Liver (tissue), 9 donors: Measurements from ENCODE around the gene ARID5B. TPM values are rescaled to one million over a fixed set of nuclear protein-coding genes. Genes with fewer than 3 reads are reported as not detected.

Experiments
- DNase-seq: peaks from one replicate; pipeline ENCODE4 v3.0.0-alpha.2; 2017; ENCODE audit warnings: low spot score
- H3K27ac ChIP-seq, 2 donors: one replicate each; pipeline ENCODE4 v1.7.0; 2013; ENCODE audit warnings: inconsistent platforms in 2 of 2, low read length in 2 of 2, control low read depth in 1 of 2, low read depth in 1 of 2, mild to moderate bottlenecking in 1 of 2
- H3K27me3 ChIP-seq, 4 donors: one replicate each; pipeline versions ENCODE4 v1.6.1 to v1.7.0; 2013; ENCODE audit warnings: low read length in 3 of 4, inconsistent platforms in 1 of 4, mild to moderate bottlenecking in 1 of 4, moderate library complexity in 1 of 4; ENCODE audit not compliant: control insufficient read depth in 4 of 4, insufficient read depth in 4 of 4
- H3K36me3 ChIP-seq, 4 donors: one replicate each; pipeline versions ENCODE4 v1.6.1 to v1.7.0; 2013; ENCODE audit warnings: low read length in 3 of 4, mild to moderate bottlenecking in 3 of 4, low read depth in 1 of 4, moderate library complexity in 1 of 4; ENCODE audit not compliant: control insufficient read depth in 4 of 4, insufficient read depth in 3 of 4
- H3K4me1 ChIP-seq, 4 donors: one replicate each; pipeline versions ENCODE4 v1.6.1 to v1.7.0; 2013; ENCODE audit warnings: low read length in 3 of 4, mild to moderate bottlenecking in 3 of 4, moderate library complexity in 1 of 4; ENCODE audit not compliant: control insufficient read depth in 4 of 4, insufficient read depth in 4 of 4
- H3K4me3 ChIP-seq, 3 donors: one replicate each; pipeline versions ENCODE4 v1.6.1 to v1.7.0; 2013; ENCODE audit warnings: low read length in 3 of 3, control low read depth in 1 of 3, low read depth in 1 of 3, mild to moderate bottlenecking in 1 of 3
- H3K9ac ChIP-seq, 2 donors: one replicate each; pipeline ENCODE4 v1.7.0; 2013; ENCODE audit warnings: low read length in 2 of 2, mild to moderate bottlenecking in 2 of 2, moderate library complexity in 2 of 2, control low read depth in 1 of 2, low read depth in 1 of 2
- H3K9me3 ChIP-seq, 4 donors: one replicate each; pipeline versions ENCODE4 v1.6.1 to v1.7.0; 2013; ENCODE audit warnings: low read length in 3 of 4; ENCODE audit not compliant: control insufficient read depth in 4 of 4
- ATF3 ChIP-seq: IDR thresholded peaks from 2 replicates; pipeline ENCODE4 v1.6.1; 2016; ENCODE audit warnings: antibody characterized with exemption
- CTCF ChIP-seq: fragments of 150-350 bp; IDR thresholded peaks from 2 replicates; pipeline ENCODE4 v1.5.1; 2017; ENCODE audit warnings: improper control_type of control experiment, low read depth, low read length; ENCODE audit not compliant: missing input control
- EGR1 ChIP-seq, 2 donors: IDR thresholded peaks; 2 replicates each; pipeline ENCODE4 v1.6.1; 2016 to 2018; ENCODE audit warnings: antibody characterized with exemption in 2 of 2, low read depth in 2 of 2
- FOXA1 ChIP-seq: IDR thresholded peaks from 2 replicates; pipeline ENCODE4 v1.6.1; 2016; ENCODE audit warnings: antibody characterized with exemption
- FOXA2 ChIP-seq: IDR thresholded peaks from 2 replicates; pipeline ENCODE4 v1.6.1; 2016; ENCODE audit warnings: antibody characterized with exemption
- HNF4A ChIP-seq, 2 donors: conservative IDR thresholded peaks; 2 replicates each; pipeline ENCODE4 v1.6.1; 2016; ENCODE audit warnings: antibody characterized with exemption in 2 of 2, mild to moderate bottlenecking in 2 of 2
- HNF4G ChIP-seq: IDR thresholded peaks from 2 replicates; pipeline ENCODE4 v1.6.1; 2016; ENCODE audit warnings: antibody characterized with exemption
- JUND ChIP-seq, 2 donors: IDR thresholded peaks; 2 replicates each; pipeline ENCODE4 v1.6.1; 2016; ENCODE audit warnings: antibody characterized with exemption in 2 of 2
- NR2F2 ChIP-seq: IDR thresholded peaks from 2 replicates; pipeline ENCODE4 v1.6.1; 2016; ENCODE audit warnings: antibody characterized with exemption
- RAD21 ChIP-seq, 2 donors: IDR thresholded peaks; 2 replicates each; pipeline ENCODE4 v1.6.1; 2016; ENCODE audit warnings: antibody characterized with exemption in 2 of 2, mild to moderate bottlenecking in 2 of 2
- RXRA ChIP-seq, 2 donors: IDR thresholded peaks; 2 replicates each; pipeline ENCODE4 v1.6.1; 2017 to 2018; ENCODE audit warnings: antibody characterized with exemption in 2 of 2, mild to moderate bottlenecking in 1 of 2
- TAF1 ChIP-seq: conservative IDR thresholded peaks from 2 replicates; pipeline ENCODE4 v1.6.1; 2016; ENCODE audit warnings: antibody characterized with exemption, mild to moderate bottlenecking
- YY1 ChIP-seq: IDR thresholded peaks from 2 replicates; pipeline ENCODE4 v1.6.1; 2016; ENCODE audit warnings: antibody characterized with exemption, mild to moderate bottlenecking
- WGBS: extraction: QIAGEN DNeasy Blood & Tissue Kit; methylation state at CpG from one replicate; pipeline ENCODE4 v1.1.7; 2013; 5-methylcytosine and 5-hydroxymethylcytosine counted together
- polyA plus RNA-seq, 2 donors: library from polyadenylated mRNA; stranded (reverse) in 1 of 2; unstranded in 1 of 2; fragments of 200-250 nt in 1 of 2; fragments of >200 nt in 1 of 2; fragmentation: Nextera tagmentation in 1 of 2; extraction: Ambion mirVana in 1 of 2; gene quantifications; one replicate each; pipeline versions ENCODE4 v1.2.1 to v1.2.3, GENCODE V29; 2013 to 2015
- total RNA-seq, 2 donors: library from RNA; depleted of rRNA; stranded (reverse); fragments of >200 nt; gene quantifications; one replicate each; pipeline ENCODE4 v1.2.3, GENCODE V29; 2014
- TF ChIP-seq, protein P1 (sequence below): IDR thresholded peaks from 2 replicates; pipeline ENCODE4 v1.6.1; 2016; ENCODE audit warnings: antibody characterized with exemption, mild to moderate bottlenecking
- TF ChIP-seq, protein P2 (sequence below): IDR thresholded peaks from 2 replicates; pipeline ENCODE4 v1.6.1; 2016; ENCODE audit warnings: antibody characterized with exemption
- TF ChIP-seq, protein P3 (sequence below): IDR thresholded peaks from 2 replicates; pipeline ENCODE4 v1.6.1; 2016; ENCODE audit warnings: antibody characterized with exemption
- donor health status: healthy.
- donor health status: healthy.
- donor health status: healthy.
- donor health status: healthy.
- donor health status: healthy.

ARID5B gene
- total and polyA plus RNA-seq, 4 donors, result 1.3 to 6.4 (median 5.2) TPM

DNA sequence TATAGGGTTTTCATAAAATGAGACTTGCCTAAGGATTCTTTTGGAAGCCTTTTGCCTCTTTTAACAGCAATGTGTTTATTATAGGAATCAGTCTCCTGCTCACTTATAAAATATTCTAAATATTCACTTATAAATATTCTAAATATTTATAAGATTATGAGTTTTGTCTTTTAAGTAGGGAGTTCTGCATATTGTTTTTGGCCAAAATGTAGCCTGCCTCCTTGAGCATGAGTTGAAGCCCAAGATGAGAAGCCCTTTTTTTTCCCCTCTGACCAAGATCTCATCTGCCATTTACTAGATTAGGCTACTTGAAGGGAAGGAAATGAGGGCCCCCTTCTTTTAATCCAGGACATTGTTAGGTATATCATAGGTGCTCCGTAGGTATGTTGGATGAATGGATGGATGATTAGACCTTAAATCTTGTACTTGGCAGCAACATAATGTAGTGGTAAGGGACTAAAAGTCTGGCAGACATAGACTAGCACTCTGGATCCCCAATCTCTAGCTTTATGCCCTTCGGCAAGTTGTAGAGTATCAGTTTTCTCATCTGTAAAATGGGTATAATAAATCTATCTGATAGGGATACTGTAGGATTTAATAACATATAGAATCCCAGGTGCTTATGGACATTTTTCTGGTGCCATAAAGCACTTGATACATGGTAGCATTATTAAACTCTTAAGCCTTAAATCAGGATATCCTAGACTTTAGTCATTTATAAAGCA is 59.1 kb downstream of the ARID5B start:
- Histone ChIP-seq H3K27ac (no peak overlapping the region), H3K9me3 (no peaks in the 10 kb centered on the region), H3K27me3 (no peaks in the 10 kb centered on the region), H3K9ac (no peak overlapping the region), H3K36me3 (no peaks in the 10 kb centered on the region), H3K4me1 (peaks cover 3 to 28% (median 12%) of the 10 kb centered on the region in 4 donors), H3K4me3 (no peak overlapping the region)
- DNase-seq, result no peak
- 97% methylated on average over 2 of the region's 2 CpGs for WGBS
- TF ChIP-seq RXRA (IDR thresholded peaks at IDR 0.05), result no peak
- no peak for TF ChIP-seq CTCF
- TF ChIP-seq EGR1 (IDR thresholded peaks at IDR 0.05; ENCODE audit: low read depth in 2 of 2), result no peak
- TF ChIP-seq HNF4G, result no peak
- no peak for TF ChIP-seq TAF1
- TF ChIP-seq, protein P1, sequence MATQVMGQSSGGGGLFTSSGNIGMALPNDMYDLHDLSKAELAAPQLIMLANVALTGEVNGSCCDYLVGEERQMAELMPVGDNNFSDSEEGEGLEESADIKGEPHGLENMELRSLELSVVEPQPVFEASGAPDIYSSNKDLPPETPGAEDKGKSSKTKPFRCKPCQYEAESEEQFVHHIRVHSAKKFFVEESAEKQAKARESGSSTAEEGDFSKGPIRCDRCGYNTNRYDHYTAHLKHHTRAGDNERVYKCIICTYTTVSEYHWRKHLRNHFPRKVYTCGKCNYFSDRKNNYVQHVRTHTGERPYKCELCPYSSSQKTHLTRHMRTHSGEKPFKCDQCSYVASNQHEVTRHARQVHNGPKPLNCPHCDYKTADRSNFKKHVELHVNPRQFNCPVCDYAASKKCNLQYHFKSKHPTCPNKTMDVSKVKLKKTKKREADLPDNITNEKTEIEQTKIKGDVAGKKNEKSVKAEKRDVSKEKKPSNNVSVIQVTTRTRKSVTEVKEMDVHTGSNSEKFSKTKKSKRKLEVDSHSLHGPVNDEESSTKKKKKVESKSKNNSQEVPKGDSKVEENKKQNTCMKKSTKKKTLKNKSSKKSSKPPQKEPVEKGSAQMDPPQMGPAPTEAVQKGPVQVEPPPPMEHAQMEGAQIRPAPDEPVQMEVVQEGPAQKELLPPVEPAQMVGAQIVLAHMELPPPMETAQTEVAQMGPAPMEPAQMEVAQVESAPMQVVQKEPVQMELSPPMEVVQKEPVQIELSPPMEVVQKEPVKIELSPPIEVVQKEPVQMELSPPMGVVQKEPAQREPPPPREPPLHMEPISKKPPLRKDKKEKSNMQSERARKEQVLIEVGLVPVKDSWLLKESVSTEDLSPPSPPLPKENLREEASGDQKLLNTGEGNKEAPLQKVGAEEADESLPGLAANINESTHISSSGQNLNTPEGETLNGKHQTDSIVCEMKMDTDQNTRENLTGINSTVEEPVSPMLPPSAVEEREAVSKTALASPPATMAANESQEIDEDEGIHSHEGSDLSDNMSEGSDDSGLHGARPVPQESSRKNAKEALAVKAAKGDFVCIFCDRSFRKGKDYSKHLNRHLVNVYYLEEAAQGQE, result no peak
- TF ChIP-seq NR2F2, result no peak
- TF ChIP-seq, protein P2, sequence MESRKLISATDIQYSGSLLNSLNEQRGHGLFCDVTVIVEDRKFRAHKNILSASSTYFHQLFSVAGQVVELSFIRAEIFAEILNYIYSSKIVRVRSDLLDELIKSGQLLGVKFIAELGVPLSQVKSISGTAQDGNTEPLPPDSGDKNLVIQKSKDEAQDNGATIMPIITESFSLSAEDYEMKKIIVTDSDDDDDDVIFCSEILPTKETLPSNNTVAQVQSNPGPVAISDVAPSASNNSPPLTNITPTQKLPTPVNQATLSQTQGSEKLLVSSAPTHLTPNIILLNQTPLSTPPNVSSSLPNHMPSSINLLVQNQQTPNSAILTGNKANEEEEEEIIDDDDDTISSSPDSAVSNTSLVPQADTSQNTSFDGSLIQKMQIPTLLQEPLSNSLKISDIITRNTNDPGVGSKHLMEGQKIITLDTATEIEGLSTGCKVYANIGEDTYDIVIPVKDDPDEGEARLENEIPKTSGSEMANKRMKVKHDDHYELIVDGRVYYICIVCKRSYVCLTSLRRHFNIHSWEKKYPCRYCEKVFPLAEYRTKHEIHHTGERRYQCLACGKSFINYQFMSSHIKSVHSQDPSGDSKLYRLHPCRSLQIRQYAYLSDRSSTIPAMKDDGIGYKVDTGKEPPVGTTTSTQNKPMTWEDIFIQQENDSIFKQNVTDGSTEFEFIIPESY, result no peak
- TF ChIP-seq FOXA1, result no peak
- no peak for TF ChIP-seq FOXA2
- no peak for TF ChIP-seq JUND (IDR thresholded peaks at IDR 0.05)
- TF ChIP-seq YY1, result no peak
- no peak for TF ChIP-seq ATF3
- TF ChIP-seq, protein P3, sequence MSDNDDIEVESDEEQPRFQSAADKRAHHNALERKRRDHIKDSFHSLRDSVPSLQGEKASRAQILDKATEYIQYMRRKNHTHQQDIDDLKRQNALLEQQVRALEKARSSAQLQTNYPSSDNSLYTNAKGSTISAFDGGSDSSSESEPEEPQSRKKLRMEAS, result no peak
- no peak for TF ChIP-seq RAD21 (IDR thresholded peaks at IDR 0.05)

DNA sequence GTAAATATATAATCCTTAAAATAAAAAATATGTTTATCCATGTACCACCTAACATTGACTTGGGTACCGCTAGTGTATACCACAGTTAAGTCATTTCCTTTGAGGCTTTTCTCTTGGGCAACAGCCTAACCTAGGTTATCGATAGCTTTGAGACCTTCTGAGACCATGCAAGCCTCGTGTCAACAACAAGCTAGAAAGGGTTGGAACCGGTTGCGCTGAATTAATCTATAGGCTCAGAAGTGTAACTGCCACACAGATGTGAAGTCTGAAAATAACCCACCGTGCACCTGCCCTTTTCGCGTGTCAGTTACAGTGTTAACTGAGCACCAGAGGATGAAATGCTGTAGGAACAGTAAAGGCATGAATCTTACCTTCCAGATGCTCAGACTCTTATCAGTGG is 59.8 kb downstream of the ARID5B start:
- Histone ChIP-seq H3K27ac (no peak overlapping the region), H3K4me3 (no peak overlapping the region), H3K27me3 (no peaks in the 10 kb centered on the region), H3K36me3 (no peaks in the 10 kb centered on the region), H3K9ac (no peak overlapping the region), H3K4me1 (peaks cover 3 to 31% (median 12%) of the 10 kb centered on the region in 4 donors), H3K9me3 (no peaks in the 10 kb centered on the region)
- DNase-seq, result no peak
- TF ChIP-seq FOXA1, result no peak
- no peak for TF ChIP-seq NR2F2
- TF ChIP-seq, protein P1, result no peak
- TF ChIP-seq RXRA (IDR thresholded peaks at IDR 0.05), result no peak
- TF ChIP-seq, protein P2, result no peak
- TF ChIP-seq, protein P3, result no peak
- no peak for TF ChIP-seq ATF3
- no peak for TF ChIP-seq HNF4A (conservative IDR thresholded peaks at IDR 0.05)
- 86% methylated on average over 8 of the region's 8 CpGs for WGBS
